ENCODE results near the gene BIN2.

DNA sequence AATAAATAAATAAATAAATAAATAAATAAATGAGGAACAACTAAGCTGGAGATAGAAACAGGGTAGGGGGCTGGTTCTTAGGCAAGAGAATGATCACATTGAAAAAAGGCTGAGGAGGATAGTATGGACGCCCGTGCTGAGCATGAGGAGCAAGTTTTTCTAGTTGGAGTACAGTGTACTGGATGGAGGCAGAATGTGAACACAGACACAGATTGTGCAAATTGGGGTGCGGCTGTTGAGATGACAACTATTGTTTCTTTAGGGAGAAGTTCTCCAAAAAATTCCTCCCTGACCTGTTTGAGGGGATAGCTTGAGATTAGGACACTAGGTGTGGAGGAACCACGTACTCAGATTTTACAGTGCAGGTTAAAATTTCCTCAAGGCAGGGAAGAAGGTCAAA, 979 bp upstream of the BIN2 start:
- no peak for TF ChIP-seq EZH2phosphoT487 (IDR thresholded peaks at IDR 0.05; ENCODE audit: borderline replicate concordance, low read length)
- TF ChIP-seq, protein P1, sequence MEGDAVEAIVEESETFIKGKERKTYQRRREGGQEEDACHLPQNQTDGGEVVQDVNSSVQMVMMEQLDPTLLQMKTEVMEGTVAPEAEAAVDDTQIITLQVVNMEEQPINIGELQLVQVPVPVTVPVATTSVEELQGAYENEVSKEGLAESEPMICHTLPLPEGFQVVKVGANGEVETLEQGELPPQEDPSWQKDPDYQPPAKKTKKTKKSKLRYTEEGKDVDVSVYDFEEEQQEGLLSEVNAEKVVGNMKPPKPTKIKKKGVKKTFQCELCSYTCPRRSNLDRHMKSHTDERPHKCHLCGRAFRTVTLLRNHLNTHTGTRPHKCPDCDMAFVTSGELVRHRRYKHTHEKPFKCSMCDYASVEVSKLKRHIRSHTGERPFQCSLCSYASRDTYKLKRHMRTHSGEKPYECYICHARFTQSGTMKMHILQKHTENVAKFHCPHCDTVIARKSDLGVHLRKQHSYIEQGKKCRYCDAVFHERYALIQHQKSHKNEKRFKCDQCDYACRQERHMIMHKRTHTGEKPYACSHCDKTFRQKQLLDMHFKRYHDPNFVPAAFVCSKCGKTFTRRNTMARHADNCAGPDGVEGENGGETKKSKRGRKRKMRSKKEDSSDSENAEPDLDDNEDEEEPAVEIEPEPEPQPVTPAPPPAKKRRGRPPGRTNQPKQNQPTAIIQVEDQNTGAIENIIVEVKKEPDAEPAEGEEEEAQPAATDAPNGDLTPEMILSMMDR (IDR thresholded peaks at IDR 0.05; ENCODE audit: low read depth, low read length, poor library complexity, severe bottlenecking) = no peak
